HG03108 (cell line): ENCODE measurements around the gene PTHLH.

Source experiments
- ATAC-seq: cut with Tn5 transposase; IDR thresholded peaks from one replicate; pipeline ENCODE4 v1.9.1; 2021; ENCODE audit warnings: moderate library complexity; ENCODE audit not compliant: unreplicated experiment

Gene PTHLH

GRCh38 chr12:27940756-27941402 is 31.7 kb downstream of the PTHLH start:
- peak; percentile 70 for ATAC-seq

DNA sequence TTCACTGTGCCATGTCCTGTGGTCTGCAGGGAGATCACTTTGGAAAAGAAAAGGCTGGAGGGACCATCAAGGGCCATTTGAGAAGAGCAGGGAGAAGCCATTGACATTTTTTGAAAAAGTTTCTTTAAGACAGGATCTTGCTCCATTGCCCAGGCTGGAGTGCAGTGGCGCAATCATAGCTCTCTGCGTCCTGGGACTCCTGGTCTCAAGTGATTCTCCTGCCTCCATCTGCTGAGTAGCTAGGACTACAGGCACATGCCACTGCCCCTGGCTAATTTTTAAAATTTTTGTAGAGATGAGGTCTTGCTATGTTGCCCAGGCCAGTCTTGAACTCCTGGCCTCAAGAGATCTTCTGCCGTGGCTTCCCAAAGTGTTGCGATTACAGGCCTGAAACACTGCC is 32.3 kb downstream of the PTHLH start:
- ATAC-seq, result no peak

DNA sequence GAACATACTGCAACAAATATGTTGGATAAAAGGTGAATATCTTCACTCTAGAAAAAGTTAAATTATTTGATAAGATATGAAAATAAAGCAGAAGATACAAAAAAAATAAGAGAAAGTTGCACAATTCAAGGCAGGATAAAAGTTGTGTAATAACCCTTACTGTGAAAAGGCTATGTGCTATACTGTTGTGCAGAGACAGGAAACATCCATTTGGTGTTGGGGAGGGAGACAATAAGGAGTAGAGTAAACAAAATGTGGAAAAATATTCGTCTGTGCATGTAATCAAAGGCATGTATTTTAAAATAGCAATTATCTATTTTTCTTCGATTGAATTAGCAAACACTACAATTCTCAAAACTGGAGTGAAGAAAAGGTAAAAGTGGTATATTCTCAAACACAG is 34.8 kb downstream of the PTHLH start:
- ATAC-seq, result no peak

DNA sequence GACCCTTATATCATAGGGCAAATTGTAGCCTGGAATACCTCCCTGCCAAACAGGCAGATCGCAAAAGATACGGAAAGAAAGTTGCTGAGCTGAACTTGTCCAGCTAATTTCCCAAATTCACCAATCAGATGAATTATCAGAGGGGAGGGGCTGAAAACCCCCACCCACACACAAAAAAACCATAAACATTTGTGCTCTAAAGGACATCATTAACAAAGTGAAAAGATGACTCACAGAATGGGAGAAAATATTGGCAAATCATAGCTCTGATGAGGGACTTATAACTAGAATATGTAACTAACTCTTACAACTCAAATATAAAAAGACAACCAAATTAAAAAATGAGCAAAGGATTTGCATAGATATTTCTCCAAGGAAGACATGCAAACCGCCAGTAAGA is 36.3 kb downstream of the PTHLH start:
- no peak for ATAC-seq

- ATAC-seq, result no peak
Measured at GRCh38 chr12:27934276-27934675, 38.3 kb downstream of the PTHLH start.

DNA sequence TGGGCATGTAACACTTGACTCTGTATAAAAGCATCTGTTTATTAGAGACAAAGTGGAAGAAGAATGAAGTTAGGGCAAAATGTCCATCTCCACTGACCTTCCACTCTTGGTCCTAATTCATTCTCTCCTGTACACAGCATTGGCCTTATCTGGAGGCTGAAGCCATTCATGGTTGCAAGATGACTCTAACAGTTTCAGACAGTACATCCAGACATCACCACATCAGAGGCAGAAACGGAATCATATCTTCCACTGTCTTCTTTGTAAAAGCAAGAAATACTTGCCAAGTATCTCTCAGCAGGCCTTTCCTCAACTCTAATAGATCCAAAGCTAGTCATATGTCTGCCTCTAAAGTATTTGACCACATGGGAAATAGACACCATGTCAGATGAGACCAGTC is 41.1 kb downstream of the PTHLH start:
- no peak for ATAC-seq

GRCh38 chr12:27927347-27927746 is 45.2 kb downstream of the PTHLH start:
- no peak for ATAC-seq

GRCh38 chr12:27924350-27925135 is 48.0 kb downstream of the PTHLH start:
- no peak for ATAC-seq

DNA sequence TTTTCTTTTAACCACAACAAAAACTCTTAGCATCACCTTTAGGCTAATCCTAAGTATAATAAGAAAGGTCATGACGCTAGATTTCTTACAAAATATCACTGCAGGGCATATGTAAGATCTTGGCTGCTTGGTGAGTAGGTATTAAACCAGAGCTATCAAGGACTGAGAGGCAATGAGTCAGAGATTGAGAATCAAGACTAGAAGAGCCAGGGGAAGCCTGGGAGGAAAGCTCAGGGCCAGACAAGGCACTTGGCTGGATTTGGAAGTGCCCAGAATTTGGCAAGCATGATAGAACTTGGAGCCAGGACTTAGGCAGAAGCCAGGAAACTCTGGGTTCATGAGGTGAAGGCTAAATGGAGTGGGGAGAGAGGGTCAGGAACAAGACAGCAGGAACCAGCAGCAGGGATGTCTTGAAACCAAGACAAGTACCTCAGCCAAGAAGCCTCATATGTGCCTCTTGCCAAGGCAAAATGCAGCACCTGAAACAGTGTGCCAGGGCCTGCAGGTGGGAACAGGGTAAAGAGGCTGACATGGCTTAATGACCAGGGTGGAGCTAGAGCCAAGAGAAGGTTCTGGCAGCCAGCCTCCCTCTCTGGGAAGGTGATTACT is 49.9 kb downstream of the PTHLH start:
- ATAC-seq, result no peak

GRCh38 chr12:27919671-27920235 is 52.8 kb downstream of the PTHLH start:
- ATAC-seq, result no peak

- ATAC-seq, result no peak
Measured at GRCh38 chr12:27915536-27915935, 57.0 kb downstream of the PTHLH start.

DNA sequence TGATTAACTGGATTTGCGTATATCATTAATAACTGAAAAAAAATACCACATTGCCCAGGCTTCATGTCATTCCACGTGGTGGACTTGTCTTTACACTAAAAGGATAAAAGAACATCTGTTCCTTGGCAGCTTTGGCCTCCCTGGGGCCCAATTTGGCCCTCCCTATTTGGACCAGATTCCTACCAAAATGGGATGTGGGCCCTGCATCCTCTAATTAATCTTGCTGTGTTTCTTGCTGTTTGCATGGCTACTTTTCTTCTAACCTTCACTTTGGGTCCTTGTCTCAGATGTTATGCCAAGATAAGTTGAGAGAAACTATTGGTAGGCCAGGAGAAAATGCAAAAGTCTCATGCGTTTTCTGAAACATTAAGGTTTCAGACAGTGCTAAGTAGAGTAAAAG is 57.5 kb downstream of the PTHLH start:
- ATAC-seq, result no peak

DNA sequence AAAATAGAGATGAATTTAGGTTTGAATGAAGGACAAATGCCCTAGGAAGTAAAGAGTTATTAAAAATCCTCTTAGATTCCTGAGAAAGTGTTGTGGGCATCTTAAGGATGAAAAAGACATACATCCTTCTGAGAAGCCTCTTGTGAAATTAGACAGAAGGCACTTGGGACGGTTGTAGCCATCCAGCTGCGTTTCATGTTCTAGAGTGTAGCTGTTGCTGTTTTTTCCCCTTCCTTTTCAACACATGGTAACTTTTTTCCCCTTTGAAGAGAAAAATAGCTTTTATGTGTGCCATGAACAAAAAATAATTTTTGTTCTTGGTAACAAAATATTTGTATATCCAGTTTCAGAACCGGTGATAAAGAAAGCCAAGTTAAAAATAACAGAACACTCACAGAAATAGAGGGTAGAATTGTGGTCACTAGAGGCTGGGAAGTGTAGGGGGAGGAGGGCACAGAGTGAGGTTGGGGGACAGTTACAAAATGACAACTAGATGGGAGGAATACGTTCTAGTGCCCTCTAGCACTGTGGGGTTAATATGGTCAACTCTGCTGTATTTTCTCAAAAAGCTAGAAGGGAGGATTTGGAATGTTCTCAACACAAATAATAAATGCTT is 58.4 kb downstream of the PTHLH start:
- no peak for ATAC-seq

- no peak for ATAC-seq
Measured at GRCh38 chr12:27911397-27911796, 61.1 kb downstream of the PTHLH start.
